Stimulated activated CD4-positive, alpha-beta T cell treated with anti-CD3 and anti-CD28 coated beads, TNF-alpha, amount 100 ng/mL, for 24 hours (primary cell): ENCODE measurements around the gene ZBTB7B.
A peak's percentile ranks its signal among the peaks of the same experiment; 100 is the strongest.

Experiments used
- DNase-seq, 3 experiments: peaks; one replicate each; pipeline ENCODE4 v3.0.0-alpha.2; 2020; ENCODE audit warnings: low read depth in 3 of 3

Gene ZBTB7B

GRCh38 chr1:155038602-155039307 is 36.2 kb downstream of the ZBTB7B start:
- DNase-seq, result no peak

GRCh38 chr1:155039308-155039669 is 36.7 kb downstream of the ZBTB7B start:
- DNase-seq, result no peak

- no peak for DNase-seq
Observed at GRCh38 chr1:155040358-155041093, 37.9 kb downstream of the ZBTB7B start.

GRCh38 chr1:155042789-155043188 is 40.2 kb downstream of the ZBTB7B start:
- DNase-seq, result no peak

DNA sequence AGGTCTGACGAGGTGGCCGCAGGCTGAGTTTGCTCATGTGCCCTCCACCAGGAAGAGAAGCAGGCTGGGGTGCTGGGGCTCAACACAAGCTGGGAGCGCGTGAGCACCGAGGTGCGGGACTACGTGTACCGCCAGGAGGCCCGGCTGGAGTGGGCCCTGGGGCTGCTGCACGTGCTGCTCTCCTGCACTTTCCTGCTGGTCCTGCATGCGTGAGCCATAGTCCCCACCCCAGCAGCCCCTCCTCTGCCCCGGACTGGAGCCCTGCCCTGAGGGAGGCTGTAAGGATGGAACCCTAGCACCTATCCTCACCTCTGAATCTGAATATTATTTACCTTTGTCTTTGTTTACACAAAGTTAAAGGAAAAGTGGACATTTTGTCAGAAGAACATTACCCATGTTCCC is 40.7 kb downstream of the ZBTB7B start:
- no peak for DNase-seq

DNA sequence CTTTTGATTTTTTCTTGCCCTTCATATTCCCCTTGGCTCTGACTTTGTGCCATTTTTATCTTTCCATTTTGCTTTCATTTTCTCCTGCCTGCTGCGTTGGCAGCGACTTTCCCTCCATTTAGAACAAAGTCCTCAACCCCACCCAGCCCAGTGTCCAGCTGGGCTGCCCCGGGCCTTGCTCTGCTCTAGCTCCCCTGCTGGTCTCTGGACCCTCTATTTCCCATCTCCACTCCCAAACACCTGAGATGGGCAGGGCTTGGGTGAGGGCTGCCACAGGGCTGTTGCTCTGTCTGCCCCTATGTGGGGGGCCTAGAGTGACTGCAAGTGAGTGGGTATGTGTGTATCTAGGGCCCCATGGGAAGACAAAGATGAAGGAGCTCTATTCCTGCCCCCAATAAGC is 41.2 kb downstream of the ZBTB7B start:
- DNase-seq, result no peak

- DNase-seq, result no peak
Observed at GRCh38 chr1:155044365-155044764, 41.8 kb downstream of the ZBTB7B start.

GRCh38 chr1:155044812-155045657 is 42.4 kb downstream of the ZBTB7B start:
- peak in 1 of 3 experiments; percentile 50 for DNase-seq

DNA sequence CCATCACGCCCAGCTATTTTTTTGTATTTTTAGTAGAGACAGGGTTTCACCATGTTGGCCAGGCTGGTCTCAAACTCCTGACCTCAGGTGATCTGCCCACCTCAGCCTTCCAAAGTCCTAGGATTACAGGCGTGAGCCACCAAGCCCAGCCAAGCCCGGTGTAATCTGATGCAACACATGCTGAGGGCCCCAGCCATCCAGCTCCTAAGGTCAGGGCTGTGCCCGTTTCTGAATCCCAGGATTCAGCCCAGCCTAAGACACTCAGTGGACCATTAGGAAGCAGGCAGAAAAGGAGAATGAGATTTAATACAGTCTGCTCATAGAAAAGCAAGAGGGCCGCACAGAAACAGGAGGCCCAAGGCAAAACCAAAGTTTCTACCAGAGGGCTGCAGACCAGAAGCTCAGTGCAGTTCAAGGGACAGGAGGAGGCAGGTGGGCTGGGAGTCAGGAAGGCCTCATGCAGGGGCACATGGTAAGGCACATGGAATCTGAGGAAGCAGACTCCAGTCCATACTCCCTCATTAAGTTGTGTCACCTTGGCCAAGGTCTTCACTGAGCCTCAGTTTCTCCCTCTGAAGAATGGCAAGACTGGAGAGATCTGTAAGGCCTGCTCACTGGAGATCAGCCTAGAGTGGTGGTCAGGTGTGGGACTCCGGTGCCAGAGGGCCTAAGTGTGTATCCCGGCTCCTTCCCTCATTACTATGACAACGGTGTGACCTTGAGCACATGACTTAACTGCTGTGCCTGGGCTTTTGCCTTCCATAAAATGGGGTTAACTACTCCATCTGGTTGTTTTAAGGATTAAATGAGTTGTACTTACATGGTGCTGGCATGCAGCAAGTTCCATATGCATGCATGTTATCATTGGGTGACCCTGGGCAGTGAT is 46.1 kb downstream of the ZBTB7B start:
- no peak for DNase-seq

GRCh38 chr1:155049651-155050559 is 47.3 kb downstream of the ZBTB7B start:
- DNase-seq, result no peak

GRCh38 chr1:155050560-155051341 is 48.1 kb downstream of the ZBTB7B start, which contains the start of gene ADAM15:
Gene ADAM15, plus strand, starts transcription at chr1:155051316. Its CDS starts 71 bp downstream, at chr1:155051387.
- DNase-seq, result peak; percentile 62 to 77 (median 62)

GRCh38 chr1:155051342-155051776 is 48.8 kb downstream of the ZBTB7B start:
- no peak for DNase-seq

DNA sequence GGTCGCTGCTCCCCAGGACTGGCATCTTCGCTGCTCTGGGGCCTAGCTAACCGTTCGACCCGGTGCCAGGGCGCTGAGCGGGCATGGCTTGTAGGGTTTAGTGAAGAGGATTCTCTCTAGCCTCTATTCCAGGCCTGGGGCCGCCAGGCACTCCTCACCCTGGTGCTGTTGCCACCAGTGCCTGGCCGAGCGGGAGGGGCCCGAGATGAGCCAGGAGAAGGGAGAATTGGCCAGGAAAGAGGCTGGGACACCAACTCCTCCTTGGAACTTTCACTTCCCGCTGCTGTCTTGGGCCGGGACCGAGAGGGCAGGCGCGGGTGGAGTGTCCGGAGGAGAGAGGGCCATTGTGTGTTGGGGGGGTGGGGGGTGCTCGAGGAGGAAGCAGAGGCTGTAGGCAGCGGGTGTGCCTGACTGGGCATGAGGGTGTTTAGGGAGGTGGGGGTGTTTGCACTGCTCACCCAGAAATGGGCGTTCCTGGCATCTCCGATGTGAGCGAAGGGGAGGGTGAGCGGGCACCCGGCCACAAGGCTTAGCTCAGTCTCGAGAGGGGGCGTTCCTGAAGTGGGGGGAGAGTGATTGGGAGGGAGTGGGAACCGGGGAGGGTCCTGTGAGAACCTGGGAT is 49.3 kb downstream of the ZBTB7B start:
- DNase-seq, result peak in 1 of 3 experiments; percentile 35

GRCh38 chr1:155052439-155053395 is 50.1 kb downstream of the ZBTB7B start:
- no peak for DNase-seq

DNA sequence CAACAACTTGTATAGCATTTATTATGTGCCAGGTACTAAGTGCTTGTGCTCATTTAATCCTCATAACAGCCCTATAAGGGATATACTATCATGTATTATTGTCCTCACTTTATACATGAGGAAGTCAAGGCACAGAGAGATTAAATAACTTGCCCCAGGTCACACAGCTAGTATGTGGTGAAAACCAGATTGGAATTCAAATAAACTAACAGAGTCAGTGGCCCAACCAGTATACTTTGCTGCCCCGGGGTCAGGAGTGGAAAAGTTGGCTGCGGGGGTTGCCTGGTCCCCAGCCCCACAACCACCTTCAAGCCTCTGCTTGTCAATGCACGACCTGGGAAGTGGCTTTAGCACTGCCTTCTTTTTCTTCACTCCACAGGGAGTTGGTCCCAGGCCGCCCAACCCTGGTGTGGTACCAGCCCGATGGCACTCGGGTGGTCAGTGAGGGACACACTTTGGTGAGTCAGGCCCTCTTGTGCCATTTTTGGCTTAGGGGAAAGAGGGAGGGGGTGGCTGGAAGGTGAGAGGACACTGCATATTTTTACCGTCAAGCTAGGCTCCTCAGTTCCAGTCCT is 51.0 kb downstream of the ZBTB7B start:
- DNase-seq, result no peak

DNA sequence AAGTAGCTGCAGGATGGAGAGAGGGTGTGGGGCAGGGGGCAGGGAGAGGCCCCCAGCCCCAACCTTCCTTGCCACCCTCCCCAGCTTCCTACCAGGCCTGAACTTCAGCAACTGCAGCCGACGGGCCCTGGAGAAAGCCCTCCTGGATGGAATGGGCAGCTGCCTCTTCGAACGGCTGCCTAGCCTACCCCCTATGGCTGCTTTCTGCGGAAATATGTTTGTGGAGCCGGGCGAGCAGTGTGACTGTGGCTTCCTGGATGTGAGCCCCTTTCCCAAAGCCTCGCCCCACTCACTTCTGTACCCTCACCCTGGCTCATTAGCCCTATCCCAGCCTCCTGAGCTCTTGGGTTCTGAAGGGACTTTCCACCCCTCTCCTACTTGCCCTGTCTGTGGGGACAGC is 54.5 kb downstream of the ZBTB7B start:
- DNase-seq, result no peak

GRCh38 chr1:155057788-155058211 is 55.2 kb downstream of the ZBTB7B start:
- DNase-seq, result no peak
